A549 (cell line): ENCODE measurements around the gene KRTAP24-1. TPM values are rescaled to one million over a fixed set of nuclear protein-coding genes. Genes with fewer than 3 reads are reported as not detected.
A peak's percentile ranks its signal among the peaks of the same experiment; 100 is the strongest.

Experiments used
- ATAC-seq, 2 experiments: fragments of 200-7000 bp in 1 of 2; fragments of >200 bp in 1 of 2; cut with Nextera tagmentation in 1 of 2; cut with Tn5 transposase in 1 of 2; 3 replicates each; pipeline versions ENCODE4 v1.8.0 to v1.9.1; 2018 to 2020; ENCODE audit warnings: mild to moderate bottlenecking in 1 of 2, moderate library complexity in 1 of 2
- CTCF ChIA-PET: fragments of 300-600 bp; sonication (Branson Sonifier 250); formaldehyde crosslinking; extraction: SDS; loops from one replicate; lab custom pipeline; 2021; ENCODE audit warnings: antibody characterized with exemption, inconsistent platforms; lab: Yijun Ruan, JAX
- POLR2A ChIA-PET: fragments of 350-600 bp; formaldehyde crosslinking; extraction: SDS; loops from one replicate; lab custom pipeline; 2021; ENCODE audit warnings: antibody characterized with exemption, inconsistent platforms; lab: Yijun Ruan, JAX
- DNase-seq, 2 experiments: peaks; one replicate each; pipeline versions ENCODE4 v3.0.0 to v3.0.0-alpha.2; 2011 to 2016; ENCODE audit warnings: low read depth in 1 of 2, low spot score in 1 of 2
- FAIRE-seq: peaks from 2 replicates; lab custom pipeline; 2011; peaks lifted over from hg19 to GRCh38; lab: Jason Lieb, UNC
- H3K27ac ChIP-seq, 2 experiments: fragments of >200 bp; sonication (Bioruptor Twin); formaldehyde crosslinking; 3 replicates each; pipeline ENCODE4 v1.5.1; 2016 to 2017
- H3K4me1 ChIP-seq: fragments of >200 bp; sonication (Bioruptor Twin); formaldehyde crosslinking; 3 replicates; pipeline ENCODE4 v1.6.1; 2016
- H3K4me2 ChIP-seq: fragments of >200 bp; sonication (Bioruptor Twin); formaldehyde crosslinking; 3 replicates; pipeline ENCODE4 v1.6.1; 2016
- H3K4me3 ChIP-seq: fragments of >200 bp; sonication (Bioruptor Twin); formaldehyde crosslinking; 3 replicates; pipeline ENCODE4 v1.5.1; 2016
- H3K9me3 ChIP-seq: fragments of >200 bp; sonication (Bioruptor Twin); formaldehyde crosslinking; 3 replicates; pipeline ENCODE4 v1.6.1; 2016
- CBX8 ChIP-seq: fragments of 200-600 bp; sonication (generic); IDR thresholded peaks from 2 replicates; pipeline ENCODE4 v1.6.1; 2016
- CEBPB ChIP-seq, 2 experiments: fragments of >200 bp in 1 of 2; sonication (Bioruptor Twin) in 1 of 2; formaldehyde crosslinking in 1 of 2; IDR thresholded peaks; 2 replicates each; pipeline ENCODE4 v1.6.1; 2012 to 2016
- EP300 ChIP-seq, 2 experiments: fragments of >200 bp; sonication (Bioruptor Twin); formaldehyde crosslinking; IDR thresholded peaks; 2 replicates in 1 of 2; 3 replicates in 1 of 2; pipeline ENCODE4 v1.6.1; 2016 to 2017
- ESRRA ChIP-seq: fragments of 150-350 bp; IDR thresholded peaks from 2 replicates; pipeline ENCODE4 v1.6.1; 2014; ENCODE audit warnings: mild to moderate bottlenecking, low read length, borderline replicate concordance
- FOSB ChIP-seq: fragments of 250-450 bp; sonication (Bioruptor Pico); IDR thresholded peaks from 2 replicates; pipeline ENCODE4 v1.5.0; 2020; ENCODE audit warnings: mild to moderate bottlenecking, moderate library complexity
- FOXS1 ChIP-seq: fragments of 250-450 bp; sonication (Bioruptor Pico); IDR thresholded peaks from 2 replicates; pipeline ENCODE4 v1.5.0; 2020; ENCODE audit warnings: mild to moderate bottlenecking, moderate library complexity
- GATA3 ChIP-seq: IDR thresholded peaks from 2 replicates; pipeline ENCODE4 v1.6.1; 2012; ENCODE audit warnings: borderline replicate concordance
- HEYL ChIP-seq: fragments of 250-450 bp; sonication (Bioruptor Pico); IDR thresholded peaks from 2 replicates; pipeline ENCODE4 v1.8.0; 2021; ENCODE audit warnings: mild to moderate bottlenecking, moderate library complexity
- HOXA7 ChIP-seq: fragments of 250-450 bp; sonication (Bioruptor Pico); IDR thresholded peaks from 2 replicates; pipeline ENCODE4 v1.5.0; 2020; ENCODE audit warnings: mild to moderate bottlenecking, moderate library complexity
- JUN ChIP-seq, 2 experiments: fragments of >200 bp; sonication (Bioruptor Twin); formaldehyde crosslinking; IDR thresholded peaks; 2 replicates in 1 of 2; 3 replicates in 1 of 2; pipeline ENCODE4 v1.6.1; 2016 to 2017
- KDM5A ChIP-seq: fragments of 200-600 bp; sonication (generic); IDR thresholded peaks from 2 replicates; pipeline ENCODE4 v1.6.1; 2016; ENCODE audit warnings: antibody characterized with exemption, mild to moderate bottlenecking
- MYC ChIP-seq: IDR thresholded peaks from 2 replicates; pipeline ENCODE4 v1.6.1; 2012; ENCODE audit warnings: mild to moderate bottlenecking, inconsistent platforms, low read length, improper control_type of control experiment, borderline replicate concordance
- NR3C1 ChIP-seq: fragments of >200 bp; sonication (Bioruptor Twin); formaldehyde crosslinking; IDR thresholded peaks from 3 replicates; pipeline ENCODE4 v1.6.1; 2017
- POLR2A ChIP-seq: IDR thresholded peaks from 2 replicates; pipeline ENCODE4 v1.6.1; 2012; ENCODE audit warnings: mild to moderate bottlenecking, low read length
- RFX5 ChIP-seq: fragments of 450-650 bp; IDR thresholded peaks from 2 replicates; pipeline ENCODE4 v1.7.1; 2014; ENCODE audit warnings: antibody characterized with exemption, mild to moderate bottlenecking, moderate library complexity
- SREBF2 ChIP-seq: fragments of 450-650 bp; IDR thresholded peaks from 2 replicates; pipeline ENCODE4 v1.6.1; 2014; ENCODE audit warnings: mild to moderate bottlenecking, moderate library complexity
- TFCP2L1 ChIP-seq: fragments of 250-450 bp; sonication (Bioruptor Pico); IDR thresholded peaks from 2 replicates; pipeline ENCODE4 v1.5.0; 2021; ENCODE audit warnings: mild to moderate bottlenecking
- TP53 ChIP-seq: fragments of 250-450 bp; sonication (Bioruptor Pico); IDR thresholded peaks from 2 replicates; pipeline ENCODE4 v1.5.0; 2021; ENCODE audit warnings: mild to moderate bottlenecking, moderate library complexity
- ZNF302 ChIP-seq: fragments of 250-450 bp; sonication (Bioruptor Pico); IDR thresholded peaks from 2 replicates; pipeline ENCODE4 v1.9.0; 2021; ENCODE audit warnings: inconsistent platforms, mild to moderate bottlenecking, moderate library complexity
- ZSCAN20 ChIP-seq: fragments of 250-450 bp; sonication (Bioruptor Pico); IDR thresholded peaks from 2 replicates; pipeline ENCODE4 v1.8.0; 2022; ENCODE audit warnings: mild to moderate bottlenecking, moderate library complexity
- WGBS: methylation state at CpG from one replicate; pipeline ENCODE4 v1.1.6; 2017; ENCODE audit errors: missing lambda C conversion rate; 5-methylcytosine and 5-hydroxymethylcytosine counted together
- polyA plus RNA-seq, 4 experiments: library from polyadenylated mRNA; depleted of rRNA in 3 of 4; stranded (reverse); fragments of >200 nt; fragmentation: RNase III in 1 of 4; extraction: RNeasy Plus Mini Kit Qiagen cat#74134 plus additional on column Dnase treatment in 1 of 4; gene quantifications; 2 replicates in 3 of 4; 3 replicates in 1 of 4; pipeline ENCODE4 v1.2.3, GENCODE V29; 2011 to 2017
- TF ChIP-seq, protein P1 (sequence below): fragments of 200-600 bp; sonication (generic); IDR thresholded peaks from 2 replicates; pipeline ENCODE4 v1.6.1; 2016; ENCODE audit warnings: antibody characterized with exemption, mild to moderate bottlenecking, moderate library complexity
- TF ChIP-seq, protein P2 (sequence below): fragments of 450-650 bp; IDR thresholded peaks from 2 replicates; pipeline ENCODE4 v1.6.1; 2014; ENCODE audit warnings: antibody characterized with exemption
- TF ChIP-seq, protein P3 (sequence below): fragments of >200 bp; sonication (Bioruptor Twin); formaldehyde crosslinking; IDR thresholded peaks from 2 replicates; pipeline ENCODE4 v1.6.1; 2016
- TF ChIP-seq, protein P4 (sequence below): IDR thresholded peaks from 2 replicates; pipeline ENCODE4 v1.6.1; 2012

KRTAP24-1 gene
- polyA plus RNA-seq, 2 of the 4 experiments (the other 2 are of a cell fraction), result not detected

DNA sequence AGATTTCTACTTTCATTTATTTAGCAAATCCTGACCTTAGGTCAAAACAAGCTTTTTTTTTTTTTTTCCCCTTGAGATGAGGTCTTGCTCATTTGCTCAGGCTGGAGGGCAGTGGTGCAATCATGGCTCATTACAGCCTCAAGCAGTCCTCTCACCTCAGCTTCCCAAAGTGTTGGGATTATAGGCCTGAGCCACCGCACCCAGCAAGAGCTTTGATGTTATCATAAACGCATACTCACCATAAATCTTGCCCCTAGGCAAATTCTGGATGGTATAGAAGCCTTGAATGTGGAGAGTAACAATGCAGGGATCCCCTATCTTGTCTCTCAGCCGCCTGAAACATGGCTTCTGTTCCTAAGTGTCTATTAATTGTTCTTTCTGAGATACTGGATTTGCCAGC lies 42.1 kb downstream of the KRTAP24-1 start (continued):
- TF ChIP-seq, protein P1, sequence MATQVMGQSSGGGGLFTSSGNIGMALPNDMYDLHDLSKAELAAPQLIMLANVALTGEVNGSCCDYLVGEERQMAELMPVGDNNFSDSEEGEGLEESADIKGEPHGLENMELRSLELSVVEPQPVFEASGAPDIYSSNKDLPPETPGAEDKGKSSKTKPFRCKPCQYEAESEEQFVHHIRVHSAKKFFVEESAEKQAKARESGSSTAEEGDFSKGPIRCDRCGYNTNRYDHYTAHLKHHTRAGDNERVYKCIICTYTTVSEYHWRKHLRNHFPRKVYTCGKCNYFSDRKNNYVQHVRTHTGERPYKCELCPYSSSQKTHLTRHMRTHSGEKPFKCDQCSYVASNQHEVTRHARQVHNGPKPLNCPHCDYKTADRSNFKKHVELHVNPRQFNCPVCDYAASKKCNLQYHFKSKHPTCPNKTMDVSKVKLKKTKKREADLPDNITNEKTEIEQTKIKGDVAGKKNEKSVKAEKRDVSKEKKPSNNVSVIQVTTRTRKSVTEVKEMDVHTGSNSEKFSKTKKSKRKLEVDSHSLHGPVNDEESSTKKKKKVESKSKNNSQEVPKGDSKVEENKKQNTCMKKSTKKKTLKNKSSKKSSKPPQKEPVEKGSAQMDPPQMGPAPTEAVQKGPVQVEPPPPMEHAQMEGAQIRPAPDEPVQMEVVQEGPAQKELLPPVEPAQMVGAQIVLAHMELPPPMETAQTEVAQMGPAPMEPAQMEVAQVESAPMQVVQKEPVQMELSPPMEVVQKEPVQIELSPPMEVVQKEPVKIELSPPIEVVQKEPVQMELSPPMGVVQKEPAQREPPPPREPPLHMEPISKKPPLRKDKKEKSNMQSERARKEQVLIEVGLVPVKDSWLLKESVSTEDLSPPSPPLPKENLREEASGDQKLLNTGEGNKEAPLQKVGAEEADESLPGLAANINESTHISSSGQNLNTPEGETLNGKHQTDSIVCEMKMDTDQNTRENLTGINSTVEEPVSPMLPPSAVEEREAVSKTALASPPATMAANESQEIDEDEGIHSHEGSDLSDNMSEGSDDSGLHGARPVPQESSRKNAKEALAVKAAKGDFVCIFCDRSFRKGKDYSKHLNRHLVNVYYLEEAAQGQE, result no peak
- no peak for TF ChIP-seq JUN (IDR thresholded peaks at IDR 0.05)
- TF ChIP-seq POLR2A, result no peak
- TF ChIP-seq HOXA7 (CRISPR knock-in tag), result no peak
- no peak for TF ChIP-seq ESRRA
- no peak for TF ChIP-seq TFCP2L1 (CRISPR knock-in tag)

DNA sequence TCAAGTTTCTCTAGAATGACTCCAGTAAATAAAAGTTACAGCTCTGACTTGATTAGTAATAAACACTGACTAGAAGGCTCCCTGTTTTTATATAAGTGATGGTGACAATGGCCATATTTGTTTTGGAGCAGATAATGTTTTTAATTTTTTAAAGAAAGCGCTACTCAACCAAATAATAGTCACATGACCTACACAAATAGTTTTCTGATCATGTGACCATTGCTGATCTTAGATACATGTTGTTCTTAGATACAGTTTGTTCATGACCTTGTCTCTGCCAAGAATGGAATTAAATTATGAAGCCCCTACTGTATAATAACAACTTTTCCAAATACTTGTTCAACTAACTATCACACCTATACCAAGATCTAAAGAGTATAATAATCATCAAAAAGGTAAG lies 44.6 kb downstream of the KRTAP24-1 start:
- H3K4me2 ChIP-seq, result no peak overlapping the region
- no peak overlapping the region for H3K4me3 ChIP-seq
- H3K4me1 ChIP-seq, result no peaks in the 10 kb centered on the region
- POLR2A ChIA-PET, result no interaction called here
- ATAC-seq (no peak), FAIRE-seq (no peak), DNase-seq (no peak)
- WGBS, result 45% methylated on average over 1 of the region's 1 CpG
- CTCF ChIA-PET, result no interaction called here
- H3K27ac ChIP-seq, result no peak overlapping the region
- no peaks in the 10 kb centered on the region for H3K9me3 ChIP-seq
- TF ChIP-seq POLR2A, result no peak
- TF ChIP-seq CBX8, result no peak
- no peak for TF ChIP-seq ZSCAN20 (CRISPR knock-in tag)
- TF ChIP-seq, protein P2, sequence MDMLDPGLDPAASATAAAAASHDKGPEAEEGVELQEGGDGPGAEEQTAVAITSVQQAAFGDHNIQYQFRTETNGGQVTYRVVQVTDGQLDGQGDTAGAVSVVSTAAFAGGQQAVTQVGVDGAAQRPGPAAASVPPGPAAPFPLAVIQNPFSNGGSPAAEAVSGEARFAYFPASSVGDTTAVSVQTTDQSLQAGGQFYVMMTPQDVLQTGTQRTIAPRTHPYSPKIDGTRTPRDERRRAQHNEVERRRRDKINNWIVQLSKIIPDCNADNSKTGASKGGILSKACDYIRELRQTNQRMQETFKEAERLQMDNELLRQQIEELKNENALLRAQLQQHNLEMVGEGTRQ, result peak; percentile 64
- no peak for TF ChIP-seq CEBPB (IDR thresholded peaks at IDR 0.05)

DNA sequence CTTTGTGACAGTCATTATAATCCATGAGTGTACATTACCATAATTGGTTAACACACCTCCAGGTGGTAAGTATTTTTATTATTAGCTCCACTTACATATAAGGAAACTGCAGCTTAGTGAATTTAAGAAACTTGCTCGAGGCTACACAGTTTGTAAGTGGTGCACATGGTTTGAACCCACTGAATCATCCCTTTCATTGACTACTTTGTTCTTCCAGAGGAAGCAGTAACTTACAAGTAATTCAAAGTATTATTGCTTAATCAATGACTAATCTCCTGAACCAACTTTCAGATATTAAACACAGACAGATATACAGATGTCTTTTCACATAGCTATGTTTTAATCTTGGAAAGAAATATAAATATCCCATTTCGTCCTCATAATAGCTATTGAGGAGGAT lies 48.1 kb downstream of the KRTAP24-1 start:
- Histone ChIP-seq H3K4me2 (no peak overlapping the region), H3K4me3 (no peak overlapping the region), H3K4me1 (no peaks in the 10 kb centered on the region), H3K9me3 (no peaks in the 10 kb centered on the region), H3K27ac (no peak overlapping the region)
- CTCF ChIA-PET, result no interaction called here
- POLR2A ChIA-PET, result no interaction called here
- DNase-seq (no peak), ATAC-seq (no peak), FAIRE-seq (no peak)
- 1% methylated on average over 2 of the region's 2 CpGs for WGBS
- TF ChIP-seq SREBF2 (no peak), EP300 (IDR thresholded peaks at IDR 0.05) (no peak), KDM5A (no peak), MYC (no peak), NR3C1 (no peak), HEYL (CRISPR knock-in tag) (no peak), TP53 (no peak), GATA3 (no peak), JUN (IDR thresholded peaks at IDR 0.05) (no peak), FOSB (CRISPR knock-in tag) (no peak), FOXS1 (CRISPR knock-in tag) (no peak), ZNF302 (CRISPR knock-in tag) (no peak), RFX5 (no peak), CEBPB (IDR thresholded peaks at IDR 0.05) (no peak), TFCP2L1 (CRISPR knock-in tag) (no peak)
- TF ChIP-seq, protein P3, sequence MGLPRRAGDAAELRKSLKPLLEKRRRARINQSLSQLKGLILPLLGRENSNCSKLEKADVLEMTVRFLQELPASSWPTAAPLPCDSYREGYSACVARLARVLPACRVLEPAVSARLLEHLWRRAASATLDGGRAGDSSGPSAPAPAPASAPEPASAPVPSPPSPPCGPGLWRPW, result no peak
- TF ChIP-seq, protein P4, sequence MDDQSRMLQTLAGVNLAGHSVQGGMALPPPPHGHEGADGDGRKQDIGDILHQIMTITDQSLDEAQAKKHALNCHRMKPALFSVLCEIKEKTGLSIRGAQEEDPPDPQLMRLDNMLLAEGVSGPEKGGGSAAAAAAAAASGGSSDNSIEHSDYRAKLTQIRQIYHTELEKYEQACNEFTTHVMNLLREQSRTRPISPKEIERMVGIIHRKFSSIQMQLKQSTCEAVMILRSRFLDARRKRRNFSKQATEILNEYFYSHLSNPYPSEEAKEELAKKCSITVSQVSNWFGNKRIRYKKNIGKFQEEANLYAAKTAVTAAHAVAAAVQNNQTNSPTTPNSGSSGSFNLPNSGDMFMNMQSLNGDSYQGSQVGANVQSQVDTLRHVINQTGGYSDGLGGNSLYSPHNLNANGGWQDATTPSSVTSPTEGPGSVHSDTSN, result no peak
